Activated T-helper 9 cell treated with anti-CD3 and anti-CD28 coated beads, Interleukin-2, amount 50 U/mL, for 16 hours (primary cell): Measurements from ENCODE around the gene PTPN7.
"Not testable (repeated sequence)": the region's sequence is repeated elsewhere in the genome, so short reads cannot be mapped to it uniquely, and the experiment has no call there.

Source experiments
- DNase-seq: peaks from one replicate; pipeline ENCODE4 v3.0.0-alpha.2; 2020; ENCODE audit warnings: low read depth

PTPN7 gene

DNA sequence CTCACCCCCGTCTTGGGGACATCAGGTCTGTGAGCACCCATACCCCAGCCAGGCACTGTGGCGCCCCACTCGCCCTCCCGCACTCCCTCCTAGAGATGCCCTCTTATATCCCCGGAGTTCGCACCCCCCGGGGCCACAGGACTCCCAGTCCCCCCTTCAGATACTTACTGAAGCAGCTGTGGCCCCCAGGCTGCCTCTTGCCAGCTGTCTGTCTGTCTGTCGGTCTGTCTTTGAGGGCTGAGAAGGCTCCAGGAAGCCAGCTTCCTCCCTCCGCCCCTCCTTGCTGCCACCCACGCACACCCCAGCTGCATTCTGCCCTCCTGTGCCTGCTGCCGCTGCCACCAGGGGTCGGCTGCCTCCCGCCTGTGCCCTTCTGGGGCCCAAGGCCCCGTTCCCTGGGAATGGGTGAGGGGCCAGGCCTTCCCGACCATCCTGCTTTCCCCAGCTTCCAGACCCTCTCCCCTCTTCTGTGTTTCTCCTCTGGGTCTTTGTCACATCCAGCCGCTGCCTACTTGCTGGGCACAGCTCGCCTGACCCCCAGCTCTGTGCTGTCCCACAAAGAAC is at the start of gene PTPN7:
Gene PTPN7 (minus strand): TSS at position 226 of the 564 bp plus-strand sequence. CDS start 1,200 bp downstream, outside the sequence.
- peak; percentile 79 for DNase-seq

DNA sequence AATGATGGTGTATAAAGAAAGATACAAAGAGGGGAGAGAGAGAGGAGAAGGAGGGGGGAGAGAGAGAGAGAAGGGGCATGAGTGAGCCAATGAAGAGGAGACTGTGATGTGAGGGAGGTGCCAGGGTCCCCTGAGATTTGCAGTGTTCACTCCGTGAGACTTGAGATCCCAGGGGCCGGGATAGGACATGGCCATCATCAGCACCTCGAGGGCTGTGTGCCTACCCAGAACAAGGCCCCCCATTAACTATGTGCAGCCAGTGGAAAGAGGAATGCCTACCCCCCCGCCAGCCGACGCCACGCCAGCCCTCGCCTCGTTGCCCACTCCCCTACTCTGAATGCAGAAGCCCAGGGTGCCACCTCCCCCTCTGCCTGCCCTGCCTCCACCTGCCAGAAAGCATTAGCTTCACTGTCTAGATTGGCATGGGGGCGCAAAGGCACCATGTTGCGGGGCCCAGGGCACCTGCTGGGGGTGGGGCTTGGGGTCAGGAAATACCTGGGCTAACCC is 48.0 kb upstream of the PTPN7 start:
- DNase-seq, result no peak

DNA sequence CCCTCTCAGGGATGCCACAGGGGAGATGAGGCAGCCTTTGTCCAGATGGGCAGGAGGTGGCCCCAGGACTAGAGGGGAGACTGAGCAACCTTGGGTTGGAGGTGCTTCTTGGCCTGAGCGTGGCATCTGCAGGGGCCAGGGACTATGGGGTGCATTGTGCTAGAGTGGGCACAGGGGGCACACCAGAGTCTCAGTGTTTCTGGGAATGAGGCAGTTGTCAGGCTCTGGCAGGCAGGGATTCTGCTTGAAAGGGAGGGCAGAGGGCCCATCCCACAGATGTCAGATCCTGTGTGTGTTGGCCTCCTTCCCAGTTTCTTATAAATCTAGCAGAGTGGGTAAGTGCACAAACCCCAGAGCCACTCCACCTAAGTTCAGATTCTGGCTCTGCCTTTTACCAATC is 46.9 kb upstream of the PTPN7 start:
- no peak for DNase-seq

DNA sequence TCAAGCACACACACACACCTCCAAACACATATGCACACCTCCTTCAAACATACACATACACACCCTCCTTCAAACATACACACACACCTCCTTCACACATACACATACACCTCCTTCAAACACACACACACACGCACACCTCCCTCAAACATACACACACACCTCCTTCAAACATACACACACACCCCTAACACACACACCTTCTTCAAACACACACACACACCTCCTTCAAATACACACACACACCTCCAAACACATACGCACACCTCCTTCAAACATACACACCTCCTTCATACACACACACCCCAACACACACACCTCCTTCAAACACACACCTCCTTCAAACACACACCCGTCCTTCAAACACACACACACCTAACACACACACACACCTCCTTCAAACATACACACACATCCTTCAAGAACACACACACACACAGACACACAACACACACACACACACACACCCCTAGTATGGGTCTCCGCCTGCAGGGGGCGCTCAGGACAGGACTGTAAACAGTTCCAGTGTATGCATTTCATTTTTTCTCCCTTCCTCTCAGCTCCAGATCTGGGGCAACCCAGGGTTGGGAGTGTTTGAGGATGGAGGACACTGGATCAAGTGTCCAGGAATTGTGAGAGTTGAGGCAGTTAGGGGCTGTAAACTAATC is 45.3 kb upstream of the PTPN7 start:
- no peak for DNase-seq

DNA sequence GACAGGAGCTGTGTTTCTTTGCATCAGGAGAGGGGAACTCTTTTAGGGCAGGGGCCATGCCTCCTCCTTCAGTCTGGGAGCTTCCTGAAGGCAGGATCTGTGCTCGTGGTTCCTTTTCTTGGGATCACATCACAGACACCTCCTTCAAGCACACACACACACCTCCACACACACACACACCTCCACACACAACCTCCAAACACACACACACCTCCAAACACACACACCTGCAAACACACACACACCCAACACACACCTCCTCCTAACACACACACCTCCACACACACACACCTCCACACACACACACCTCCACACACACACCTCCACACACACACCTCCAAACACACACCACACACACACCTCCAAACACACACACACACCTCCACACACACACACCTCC is 43.7 kb upstream of the PTPN7 start:
- DNase-seq, result no peak

DNA sequence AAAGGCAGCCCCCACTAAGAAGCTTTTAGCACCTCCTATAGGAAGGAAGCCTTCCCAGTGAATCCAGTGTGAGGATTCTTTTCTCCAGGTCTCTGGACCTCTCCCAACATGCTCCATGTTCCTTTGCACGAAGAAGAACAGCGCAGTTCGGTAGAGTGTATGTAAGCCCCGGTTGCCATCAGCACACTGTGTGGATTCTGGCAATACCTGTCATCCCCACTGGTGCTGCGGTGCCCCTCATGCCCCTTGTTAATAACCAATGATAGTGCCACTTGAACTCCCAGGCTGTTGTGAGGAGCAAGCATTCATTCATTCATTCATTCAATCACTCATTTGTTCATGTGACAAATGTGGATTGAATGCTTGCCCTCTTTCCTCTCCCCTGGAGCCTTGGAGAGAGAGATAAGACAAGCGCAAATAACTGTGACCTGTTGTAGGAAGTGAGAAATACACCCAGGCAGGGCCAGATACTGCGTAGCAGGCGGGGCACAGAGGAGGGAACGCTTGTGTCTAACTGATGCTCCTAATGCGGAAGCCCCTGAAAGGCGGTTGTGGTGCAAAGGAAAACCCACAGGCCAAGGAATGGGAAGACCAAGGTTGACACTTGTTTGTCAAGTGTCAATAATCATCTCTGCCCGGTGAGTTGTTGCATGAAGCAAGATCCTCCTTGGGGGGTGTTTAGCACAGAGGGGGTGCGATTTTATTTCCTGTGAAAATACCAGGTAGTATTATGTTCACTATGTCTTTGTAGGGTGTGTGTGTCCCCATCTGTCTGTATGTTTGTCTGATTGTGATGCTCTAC is 43.0 kb upstream of the PTPN7 start:
- no peak for DNase-seq

DNA sequence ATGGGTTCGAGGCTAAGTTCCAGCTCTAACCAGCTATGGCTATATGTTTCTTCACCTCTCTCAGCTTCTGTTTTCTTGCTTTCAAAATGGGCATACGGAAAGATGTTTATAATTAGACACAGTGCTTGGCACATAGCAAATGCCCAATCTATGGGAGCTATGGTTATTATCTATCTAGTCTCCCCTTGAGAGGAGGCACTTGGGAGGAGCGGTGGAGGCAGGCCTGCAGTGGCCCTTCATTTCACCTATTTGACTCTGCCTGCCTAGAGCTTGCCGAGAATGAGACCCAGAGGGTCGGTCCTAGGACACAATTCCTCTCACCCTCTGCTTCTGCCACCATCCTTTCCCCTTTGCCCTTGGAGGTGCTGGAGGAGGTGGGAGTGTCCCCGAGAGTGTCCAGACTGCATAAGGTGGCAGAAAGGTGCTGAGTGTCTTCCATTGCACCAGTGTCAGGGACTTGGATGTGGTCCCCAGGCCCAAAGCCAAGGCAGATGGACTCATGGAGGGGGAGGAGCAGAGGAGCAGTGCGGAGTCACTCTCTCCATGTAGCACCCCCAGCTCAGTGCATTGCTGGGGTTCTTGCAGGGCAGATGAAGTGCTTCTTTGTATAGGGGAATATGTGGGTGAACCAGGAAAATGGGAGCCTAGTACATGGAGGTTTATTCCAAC is 42.2 kb upstream of the PTPN7 start:
- DNase-seq, result no peak

DNA sequence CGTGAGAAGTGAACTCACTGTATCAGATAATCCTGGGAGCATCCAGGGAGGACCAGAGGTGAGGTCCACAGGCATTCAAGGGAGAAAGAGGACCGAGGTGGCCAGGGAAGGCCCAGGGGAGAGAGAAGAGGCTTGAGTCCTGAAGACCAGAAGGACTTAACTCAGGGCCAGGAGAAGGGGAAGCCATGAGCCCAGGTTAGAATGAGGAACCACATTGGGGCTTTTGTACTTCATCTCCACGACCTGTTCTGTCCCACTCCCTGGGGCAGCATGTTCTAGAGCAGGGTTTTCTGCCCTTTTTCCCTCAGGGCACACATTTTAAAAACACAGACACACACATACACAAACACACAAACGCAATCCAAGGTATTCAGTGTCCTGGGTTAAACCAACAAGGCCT is 41.6 kb upstream of the PTPN7 start:
- no peak for DNase-seq

DNA sequence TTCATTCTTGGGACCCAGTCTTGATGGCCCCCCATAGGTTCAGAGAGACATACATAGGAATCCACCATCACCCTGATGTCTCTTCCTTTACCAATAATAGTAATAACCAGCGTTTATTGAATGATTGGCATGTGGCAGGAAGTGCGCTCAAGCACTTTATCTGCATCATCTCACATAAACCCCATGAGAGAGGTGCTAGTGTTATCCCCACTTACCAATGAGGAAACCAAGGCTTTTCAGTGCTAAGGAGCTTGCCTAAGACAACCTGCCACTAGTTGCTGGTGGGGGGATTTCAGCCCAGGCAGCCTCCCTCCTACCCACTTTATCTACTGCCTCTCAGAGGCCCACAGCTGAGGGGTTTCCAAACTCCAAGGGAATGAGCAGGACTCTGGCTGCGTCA is 40.9 kb upstream of the PTPN7 start:
- no peak for DNase-seq

DNA sequence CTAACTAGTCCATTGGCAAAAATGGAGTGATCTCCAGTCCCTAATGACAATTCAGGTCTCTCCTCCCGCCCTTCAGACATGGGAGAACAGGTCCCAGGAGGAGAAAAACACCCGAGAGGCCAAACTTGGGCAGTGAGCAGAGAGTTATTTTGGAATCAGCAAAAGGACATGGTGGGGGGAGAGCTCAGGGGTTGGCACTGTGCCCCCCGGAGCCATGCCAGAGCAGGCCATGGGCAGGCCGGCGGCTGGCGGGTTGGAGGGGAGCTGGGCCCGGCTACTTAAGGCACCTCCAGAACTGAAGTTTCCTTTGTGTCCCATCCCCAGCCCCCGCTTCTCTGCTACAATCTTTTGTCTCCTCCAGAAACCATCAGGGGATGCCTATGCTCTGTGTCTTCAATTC is 40.3 kb upstream of the PTPN7 start:
- no peak for DNase-seq

DNA sequence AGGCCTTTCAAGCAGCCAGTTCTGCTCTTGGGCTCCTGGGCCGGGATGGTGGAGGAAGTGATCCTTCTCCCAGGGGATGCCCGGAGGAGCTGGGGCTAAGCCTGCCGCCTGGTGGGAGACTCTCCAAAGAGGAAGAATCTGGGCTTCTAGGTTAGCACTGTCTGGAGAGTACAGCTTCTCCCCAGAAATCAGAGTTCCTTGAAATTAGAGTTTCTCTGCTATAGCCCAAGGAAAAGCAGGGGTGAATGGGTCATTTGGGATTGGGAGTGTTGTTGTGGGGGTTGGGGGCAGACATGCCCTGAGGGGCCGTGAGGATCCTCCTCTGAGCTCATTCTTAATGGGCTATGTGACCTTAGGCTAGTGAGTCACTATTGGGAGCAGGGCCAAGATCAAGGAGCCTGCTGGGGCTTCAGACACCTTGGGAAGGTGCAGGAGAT is 39.7 kb upstream of the PTPN7 start:
- DNase-seq, result no peak

DNA sequence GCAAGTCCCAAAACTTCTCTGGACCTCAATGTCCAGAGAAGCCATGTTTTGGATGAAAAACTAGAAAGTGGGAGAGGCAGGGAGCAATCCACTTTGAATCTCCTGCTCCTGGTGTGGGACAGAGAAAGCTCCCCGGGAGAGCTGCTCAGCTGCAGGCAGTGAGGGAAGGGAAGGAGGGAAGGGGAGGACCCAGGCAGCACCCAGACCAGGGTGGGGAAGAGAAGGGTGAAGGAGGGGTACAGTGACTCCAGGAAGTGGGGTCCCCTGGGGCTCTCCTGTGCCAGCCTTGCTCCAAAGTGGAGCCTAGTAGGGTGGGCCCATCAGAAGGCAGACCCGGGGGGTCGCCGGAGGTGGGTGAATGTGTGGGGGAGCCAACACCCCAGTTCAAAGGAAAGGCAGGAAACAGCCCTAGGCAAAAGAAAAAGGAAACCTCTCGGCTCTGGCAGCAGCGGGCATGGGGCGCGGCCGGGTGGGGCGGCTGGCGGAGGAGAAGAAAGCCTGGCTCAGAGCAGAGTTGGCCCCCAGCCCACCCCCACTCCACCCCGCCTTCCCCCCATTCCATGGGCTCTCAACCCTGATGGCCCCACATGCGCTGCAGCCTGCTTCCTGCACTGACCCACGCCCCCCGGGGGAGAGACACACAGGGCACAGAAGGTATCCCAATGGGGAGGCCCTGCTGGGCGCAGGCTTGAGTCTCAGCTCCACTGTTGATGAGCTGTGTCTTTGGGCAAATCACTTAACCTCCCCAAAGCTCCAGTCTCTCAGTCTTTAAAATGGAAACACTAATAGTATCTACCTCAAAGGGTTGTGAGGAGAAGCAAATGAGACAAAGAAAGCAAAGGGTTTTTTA is 38.9 kb upstream of the PTPN7 start:
- DNase-seq, result no peak

DNA sequence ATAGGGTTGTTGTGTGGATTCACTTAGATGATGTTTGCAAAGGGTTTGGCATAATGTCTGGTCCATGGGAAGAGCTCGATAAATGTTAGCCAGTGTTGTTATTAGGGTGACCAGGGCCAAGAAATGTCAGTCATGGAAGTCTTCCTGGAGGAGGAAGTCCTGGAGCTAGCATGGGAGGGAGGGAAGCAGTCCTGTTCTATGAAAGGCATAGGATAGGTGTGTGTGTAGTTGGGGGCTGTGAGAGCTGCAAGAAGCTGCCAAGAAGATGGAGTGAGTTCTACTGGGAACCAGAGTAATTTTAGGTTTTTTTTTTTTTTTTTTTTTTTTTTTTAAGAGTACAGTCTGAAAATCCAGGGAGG is 37.9 kb upstream of the PTPN7 start:
- no peak for DNase-seq

DNA sequence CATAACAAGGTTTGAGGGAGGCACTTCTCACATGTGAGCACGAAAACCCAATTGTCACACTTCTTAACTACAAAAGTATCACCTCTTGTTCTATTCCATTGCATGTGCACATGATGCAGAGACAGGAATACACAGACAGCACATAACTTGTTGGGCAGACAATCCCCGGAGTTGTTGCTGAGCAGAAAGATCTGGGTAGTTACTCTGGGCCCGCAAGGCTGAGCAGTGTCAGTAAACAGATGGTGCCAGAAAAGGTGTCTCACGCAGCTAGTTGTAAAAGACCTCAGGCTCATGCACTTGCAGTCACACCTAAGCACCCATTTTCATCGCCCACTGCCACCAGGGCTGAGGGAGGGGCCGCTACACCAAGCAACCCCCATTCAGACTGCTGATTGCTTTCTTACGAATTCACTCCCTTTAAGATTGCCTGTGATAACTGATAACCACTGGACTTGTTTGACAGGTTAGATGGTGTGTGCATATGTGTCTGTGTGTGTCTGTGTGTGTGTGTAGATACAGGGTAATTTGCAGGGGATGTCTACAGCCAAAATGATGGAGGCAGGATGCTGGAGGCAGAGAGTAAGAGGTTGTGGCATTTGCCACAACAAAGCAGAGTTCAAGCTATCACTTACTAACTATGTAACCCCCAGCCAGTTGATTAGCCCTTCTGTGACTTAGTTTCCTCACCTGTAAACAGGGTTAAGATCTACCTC is 37.4 kb upstream of the PTPN7 start:
- no peak for DNase-seq

DNA sequence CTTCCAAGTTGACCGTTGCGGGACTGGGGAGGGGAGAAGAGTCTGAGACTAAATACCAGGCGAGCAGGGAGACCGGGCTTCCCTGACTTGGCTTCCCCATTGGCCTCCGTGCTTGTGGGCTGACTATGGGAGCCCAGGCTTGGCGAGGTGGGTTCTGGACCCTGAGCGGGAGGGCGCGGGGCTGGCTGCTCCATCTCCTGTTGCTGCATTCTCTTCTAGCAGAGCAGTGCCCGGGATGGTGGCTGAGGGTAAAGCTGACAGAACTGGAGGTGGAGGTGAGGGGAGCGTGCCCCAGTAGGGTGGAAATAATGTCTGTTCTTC is 33.9 kb upstream of the PTPN7 start:
- DNase-seq, result no peak

DNA sequence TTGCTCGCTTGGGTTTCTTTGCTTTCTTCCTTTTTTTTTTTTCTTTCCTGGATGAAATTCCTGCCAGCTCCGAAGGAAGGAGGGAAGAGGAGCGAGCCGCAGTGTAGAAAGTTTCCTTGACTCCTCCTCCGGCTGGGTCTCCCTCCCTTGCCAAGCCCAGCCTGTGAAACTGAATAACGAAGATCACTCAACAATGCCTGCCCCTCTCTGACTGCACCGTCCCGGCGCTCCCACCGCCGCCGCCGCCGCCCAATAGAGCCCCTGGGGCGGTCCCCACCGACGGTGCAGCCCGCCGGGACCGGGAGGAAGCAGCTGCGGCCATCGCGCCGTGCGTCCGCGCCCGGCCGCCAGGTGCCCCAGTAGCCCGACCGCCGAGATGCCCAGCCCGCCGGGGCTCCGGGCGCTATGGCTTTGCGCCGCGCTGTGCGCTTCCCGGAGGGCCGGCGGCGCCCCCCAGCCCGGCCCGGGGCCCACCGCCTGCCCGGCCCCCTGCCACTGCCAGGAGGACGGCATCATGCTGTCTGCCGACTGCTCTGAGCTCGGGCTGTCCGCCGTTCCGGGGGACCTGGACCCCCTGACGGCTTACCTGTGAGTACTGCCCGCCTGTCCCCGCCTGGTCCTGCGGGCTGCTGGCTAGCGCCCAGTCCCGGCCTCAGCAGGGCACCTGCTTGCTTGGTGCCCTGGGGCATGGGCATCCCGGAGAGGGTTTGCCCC is 33.4 kb upstream of the PTPN7 start, which contains the start of gene LGR6:
Gene LGR6 (plus strand): TSS at position 186 of the 714 bp plus-strand sequence. CDS start 191 bp downstream, at position 377.
- DNase-seq, result no peak

DNA sequence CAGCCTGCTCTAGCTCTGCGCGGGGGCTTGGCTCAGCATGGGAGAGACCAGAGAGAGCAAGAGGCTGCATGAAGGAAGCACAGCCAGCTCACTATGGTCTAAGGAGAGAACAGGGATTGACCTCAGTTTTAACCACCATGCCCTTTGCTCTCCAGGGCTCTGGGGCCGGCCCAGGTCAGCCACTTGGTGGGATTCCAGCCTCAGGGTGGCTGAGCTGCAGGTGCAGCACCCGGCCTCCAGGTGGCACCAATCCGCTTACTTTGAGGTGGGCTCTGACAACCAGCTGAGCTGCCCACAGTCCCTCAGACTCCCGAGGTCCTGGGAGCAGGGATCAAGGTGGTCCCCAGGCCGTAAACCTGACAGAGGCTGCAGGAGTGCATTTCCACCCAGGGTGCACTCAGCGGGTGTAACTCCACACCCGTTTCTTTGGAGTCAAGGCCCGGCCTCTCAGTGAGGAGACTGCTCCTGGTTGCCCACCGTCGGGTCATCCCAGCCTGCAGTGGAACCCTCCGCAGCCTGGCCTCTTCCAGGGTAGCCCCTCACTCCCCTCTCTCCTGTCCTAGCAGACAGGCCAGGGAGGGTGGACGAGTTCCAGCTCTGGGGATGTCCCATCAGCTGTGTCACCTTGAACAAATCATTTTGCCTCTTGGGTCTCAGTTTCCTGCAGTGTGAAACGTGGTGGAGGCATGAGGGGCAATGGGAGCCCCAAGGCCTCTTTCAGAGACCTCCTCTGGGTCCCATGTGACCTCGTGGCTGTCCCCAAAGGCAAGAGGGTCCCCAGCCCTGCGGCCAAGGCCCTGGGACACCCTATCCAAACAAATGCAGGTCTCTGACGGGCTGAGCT is 32.6 kb upstream of the PTPN7 start:
- peak; percentile 36 for DNase-seq

DNA sequence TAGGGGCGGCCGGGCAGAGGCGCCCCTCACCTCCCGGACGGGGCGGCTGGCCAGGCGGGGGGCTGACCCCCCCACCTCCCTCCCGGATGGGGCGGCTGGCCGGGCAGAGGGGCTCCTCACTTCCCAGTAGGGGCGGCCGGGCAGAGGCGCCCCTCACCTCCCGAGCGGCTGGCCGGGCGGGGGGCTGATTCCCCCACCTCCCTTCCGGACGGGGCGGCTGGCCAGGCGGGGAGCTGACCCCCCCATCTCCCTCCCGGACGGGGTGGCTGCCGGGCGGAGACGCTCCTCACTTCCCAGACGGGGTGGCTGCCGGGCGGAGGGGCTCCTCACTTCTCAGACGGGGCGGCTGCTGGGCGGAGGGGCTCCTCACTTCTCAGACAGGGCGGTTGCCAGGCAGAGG is 31.0 kb upstream of the PTPN7 start:
- DNase-seq, result not testable (repeated sequence)

DNA sequence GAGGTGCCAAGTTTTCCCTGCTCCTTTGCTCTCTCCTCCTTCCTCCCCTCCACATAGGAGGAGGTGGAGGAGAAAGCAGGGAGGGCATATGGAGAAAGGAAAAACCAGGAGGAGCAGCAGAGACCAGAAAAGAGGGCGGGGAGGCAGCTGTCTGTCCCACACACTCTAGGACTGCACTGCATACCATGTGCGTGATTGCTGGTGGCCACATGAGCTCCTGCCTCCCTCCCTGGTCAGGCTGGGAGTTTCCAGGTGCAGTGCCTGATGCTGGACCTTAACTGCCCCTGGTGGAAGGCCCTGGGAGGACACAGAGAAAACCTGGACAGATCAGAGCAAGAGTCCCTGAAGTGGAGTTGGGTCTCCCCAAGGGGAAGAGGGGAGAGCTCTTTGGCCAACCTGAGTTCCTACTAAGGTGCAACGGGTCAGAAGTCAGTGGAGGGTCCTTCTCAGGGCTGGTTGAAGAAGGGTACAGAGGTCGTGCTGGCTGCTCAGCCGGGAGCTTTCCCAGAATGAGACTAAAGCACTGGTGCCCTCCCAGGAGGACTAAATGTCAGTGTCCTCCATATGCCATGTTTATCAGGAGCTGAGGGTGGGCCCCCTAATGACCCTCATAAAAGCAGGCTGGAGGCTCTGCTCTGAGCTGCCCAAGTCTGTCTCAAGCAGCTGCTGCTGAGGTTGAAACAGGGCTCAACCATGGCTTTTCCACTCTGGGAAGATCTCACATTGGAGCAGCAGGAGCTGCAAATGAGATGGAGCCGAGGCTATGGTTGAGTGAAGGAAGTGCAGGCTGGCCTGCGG is 29.7 kb upstream of the PTPN7 start:
- DNase-seq, result no peak
